GM21786 (cell line): ENCODE data around the gene RNF41.
"Not testable (repeated sequence)": the region's sequence is repeated elsewhere in the genome, so short reads cannot be mapped to it uniquely, and the experiment has no call there.

Experiments
- ATAC-seq: cut with Tn5 transposase; IDR thresholded peaks from one replicate; pipeline ENCODE4 v1.9.1; 2021; ENCODE audit not compliant: unreplicated experiment

RNF41 gene

GRCh38 chr12:56213878-56214277 is 7.8 kb downstream of the RNF41 start:
- no peak for ATAC-seq

- no peak for ATAC-seq
Observed at GRCh38 chr12:56212361-56212760, 9.4 kb downstream of the RNF41 start.

- ATAC-seq: no peak
Observed at GRCh38 chr12:56208006-56208405, 13.7 kb downstream of the RNF41 start.

GRCh38 chr12:56206452-56207166 is 15.1 kb downstream of the RNF41 start:
- no peak for ATAC-seq

- no peak for ATAC-seq
Observed at GRCh38 chr12:56205445-56205844, 16.3 kb downstream of the RNF41 start.

GRCh38 chr12:56204275-56204674 is 17.4 kb downstream of the RNF41 start:
- ATAC-seq: no peak

- ATAC-seq: no peak
Observed at GRCh38 chr12:56202838-56203237, 18.9 kb downstream of the RNF41 start.

GRCh38 chr12:56202366-56202765 is 19.4 kb downstream of the RNF41 start:
- no peak for ATAC-seq

- no peak for ATAC-seq
Observed at GRCh38 chr12:56198836-56199235, 22.9 kb downstream of the RNF41 start.

GRCh38 chr12:56197921-56198635 is 23.6 kb downstream of the RNF41 start:
- ATAC-seq: no peak

GRCh38 chr12:56196818-56197550 is 24.7 kb downstream of the RNF41 start:
- not testable (repeated sequence) for ATAC-seq

GRCh38 chr12:56193025-56193578 is 28.6 kb downstream of the RNF41 start:
- ATAC-seq: no peak

GRCh38 chr12:56192582-56192981 is 29.1 kb downstream of the RNF41 start:
- ATAC-seq: no peak

- no peak for ATAC-seq
Observed at GRCh38 chr12:56190695-56191155, 31.0 kb downstream of the RNF41 start.

GRCh38 chr12:56189918-56190694 is 31.6 kb downstream of the RNF41 start:
- ATAC-seq: peak; percentile 39

- peak; percentile 57 for ATAC-seq
Observed at GRCh38 chr12:56189099-56189917, 32.4 kb downstream of the RNF41 start, which contains the start of gene SMARCC2. TSS of gene SMARCC2 (minus strand) at chr12:56189483. CDS start at chr12:56189461, 22 bp downstream.

- ATAC-seq: no peak
Observed at GRCh38 chr12:56188778-56189098, 33.0 kb downstream of the RNF41 start.

- no peak for ATAC-seq
Observed at GRCh38 chr12:56188131-56188777, 33.5 kb downstream of the RNF41 start.

- no peak for ATAC-seq
Observed at GRCh38 chr12:56186957-56187356, 34.8 kb downstream of the RNF41 start.
